Naive B cell (primary cell): ENCODE measurements around the gene OVCH2. TPM values are rescaled to one million over a fixed set of nuclear protein-coding genes. Genes with fewer than 3 reads are reported as not detected.
"Not testable (repeated sequence)": the region's sequence is repeated elsewhere in the genome, so short reads cannot be mapped to it uniquely, and the experiment has no call there.

Experiments used
- ATAC-seq, 2 donors: fragments of 150-1000 bp; cut with Tn5 transposase; 2 replicates each; pipeline ENCODE4 v1.10.0; 2021; ENCODE audit warnings: low read depth in 2 of 2, mild to moderate bottlenecking in 2 of 2, moderate library complexity in 2 of 2
- DNase-seq: peaks from one replicate; pipeline ENCODE4 v3.0.0; 2022
- H3K27ac Mint-ChIP-seq, 6 donors: one replicate each; pipeline ENCODE4 v1.8.0; 2020 to 2022; ENCODE audit warnings: mild to moderate bottlenecking in 6 of 6, mixed read lengths in 6 of 6, moderate library complexity in 5 of 6, inconsistent platforms in 2 of 6
- H3K27me3 Mint-ChIP-seq, 3 donors: one replicate each; pipeline ENCODE4 v1.8.0; 2021 to 2022; ENCODE audit warnings: mixed read lengths in 3 of 3, mild to moderate bottlenecking in 1 of 3
- H3K36me3 Mint-ChIP-seq, 2 donors: one replicate each; pipeline ENCODE4 v1.8.0; 2020 to 2022; ENCODE audit warnings: mixed read lengths in 2 of 2, inconsistent platforms in 1 of 2, mild to moderate bottlenecking in 1 of 2
- H3K4me1 Mint-ChIP-seq, 3 donors: one replicate each; pipeline ENCODE4 v1.8.0; 2020 to 2022; ENCODE audit warnings: mixed read lengths in 3 of 3, inconsistent platforms in 1 of 3, mild to moderate bottlenecking in 1 of 3, moderate library complexity in 1 of 3
- H3K4me3 Mint-ChIP-seq, 8 donors: one replicate each; pipeline ENCODE4 v1.8.0; 2020 to 2022; ENCODE audit warnings: mild to moderate bottlenecking in 8 of 8, mixed read lengths in 8 of 8, moderate library complexity in 8 of 8, inconsistent platforms in 2 of 8
- H3K9me3 Mint-ChIP-seq, 7 donors: one replicate each; pipeline ENCODE4 v1.8.0; 2020 to 2022; ENCODE audit warnings: mixed read lengths in 7 of 7, mild to moderate bottlenecking in 5 of 7, inconsistent platforms in 2 of 7, moderate library complexity in 1 of 7
- polyA plus RNA-seq, 6 donors: library from polyadenylated mRNA; unstranded; fragments of 300-500 nt; fragmentation: Illumina TruSeq; gene quantifications; one replicate each; pipeline ENCODE4 v1.2.3, GENCODE V29; 2021; ENCODE audit warnings: low read depth in 6 of 6

The OVCH2 gene
- polyA plus RNA-seq, 6 donors from 2014 or later, result not detected

- Mint-ChIP-seq H3K9me3 (no peaks in the 10 kb centered on the region), H3K4me3 (no peak overlapping the region)
Measured at GRCh38 chr11:7667460-7667859, 38.8 kb downstream of the OVCH2 start.

GRCh38 chr11:7666292-7666866 is 39.9 kb downstream of the OVCH2 start:
- Mint-ChIP-seq H3K4me1 (peaks cover 4 to 6% (median 6%) of the 10 kb centered on the region in 3 donors), H3K27me3 (peaks cover 7 to 11% (median 10%) of the 10 kb centered on the region in 3 donors), H3K36me3 (no peaks in the 10 kb centered on the region), H3K9me3 (no peaks in the 10 kb centered on the region), H3K4me3 (no peak overlapping the region), H3K27ac (peak overlapping the region in 1 of 6 donors; percentile 15)
- ATAC-seq (no peak), DNase-seq (no peak)

More at GRCh38 chr11:7667460-7667859, 38.8 kb downstream of the OVCH2 start:
- ATAC-seq (no peak), DNase-seq (no peak)
- Mint-ChIP-seq H3K36me3 (no peaks in the 10 kb centered on the region), H3K27ac (no peak overlapping the region), H3K4me1 (peaks cover 6 to 7% (median 6%) of the 10 kb centered on the region in 3 donors), H3K27me3 (peaks cover 15 to 21% (median 21%) of the 10 kb centered on the region in 3 donors)

GRCh38 chr11:7665473-7666291 is 40.6 kb downstream of the OVCH2 start:
- Mint-ChIP-seq H3K27ac (peak overlapping the region in 3 of 6 donors; percentile 15 to 72 (median 66)), H3K4me1 (peaks cover 4 to 6% (median 6%) of the 10 kb centered on the region in 3 donors), H3K4me3 (peak overlapping the region in 1 of 8 donors; percentile 47), H3K9me3 (no peaks in the 10 kb centered on the region), H3K36me3 (no peaks in the 10 kb centered on the region), H3K27me3 (peaks cover 4 to 7% (median 4%) of the 10 kb centered on the region in 3 donors)
- DNase-seq (peak; percentile 63), ATAC-seq (peak; percentile 97 to 99)

- Mint-ChIP-seq H3K4me1 (peaks cover 4 to 6% (median 6%) of the 10 kb centered on the region in 3 donors), H3K36me3 (no peaks in the 10 kb centered on the region), H3K27me3 (peaks cover 0 to 4% (median 0%) of the 10 kb centered on the region in 3 donors), H3K9me3 (no peaks in the 10 kb centered on the region), H3K27ac (peak overlapping the region in 1 of 6 donors; percentile 59), H3K4me3 (no peak overlapping the region)
- DNase-seq, result no peak
- no peak for ATAC-seq
Measured at GRCh38 chr11:7664867-7665266, 41.4 kb downstream of the OVCH2 start.

- H3K27ac Mint-ChIP-seq, result peak overlapping the region in 1 of 6 donors; percentile 56
- H3K4me3 Mint-ChIP-seq, H3K27me3 Mint-ChIP-seq, H3K9me3 Mint-ChIP-seq, H3K36me3 Mint-ChIP-seq, H3K4me1 Mint-ChIP-seq, ATAC-seq, DNase-seq: not testable (repeated sequence)
Measured at GRCh38 chr11:7663531-7663930, 42.7 kb downstream of the OVCH2 start.

GRCh38 chr11:7657306-7658025 is 48.8 kb downstream of the OVCH2 start:
- DNase-seq (peak; percentile 16), ATAC-seq (peak in 1 of 2 donors; percentile 58)
- Mint-ChIP-seq H3K9me3 (peaks cover 0 to 6% (median 0%) of the 10 kb centered on the region in 7 donors), H3K4me1 (peaks cover 0 to 6% (median 0%) of the 10 kb centered on the region in 3 donors), H3K27ac (peak overlapping the region in 3 of 6 donors; percentile 53 to 85 (median 82)), H3K36me3 (peaks cover 11 to 21% of the 10 kb centered on the region in 2 donors), H3K4me3 (no peak overlapping the region), H3K27me3 (no peaks in the 10 kb centered on the region)

GRCh38 chr11:7656704-7657103 is 49.6 kb downstream of the OVCH2 start:
- no peak for DNase-seq
- no peak for ATAC-seq
- H3K36me3 Mint-ChIP-seq, result peaks cover 19 to 29% of the 10 kb centered on the region in 2 donors
- H3K9me3 Mint-ChIP-seq, result peaks cover 0 to 6% (median 0%) of the 10 kb centered on the region in 7 donors
- H3K4me3 Mint-ChIP-seq, result no peak overlapping the region
- no peaks in the 10 kb centered on the region for H3K27me3 Mint-ChIP-seq
- H3K27ac Mint-ChIP-seq, result peak overlapping the region in 1 of 6 donors; percentile 33
- peaks cover 0 to 6% (median 0%) of the 10 kb centered on the region in 3 donors for H3K4me1 Mint-ChIP-seq

GRCh38 chr11:7655253-7656217 is 50.7 kb downstream of the OVCH2 start:
- ATAC-seq (no peak), DNase-seq (no peak)
- Mint-ChIP-seq H3K27me3 (no peaks in the 10 kb centered on the region), H3K27ac (no peak overlapping the region), H3K9me3 (peaks cover 0 to 6% (median 0%) of the 10 kb centered on the region in 7 donors), H3K36me3 (peaks cover 26 to 34% of the 10 kb centered on the region in 2 donors), H3K4me3 (no peak overlapping the region), H3K4me1 (peaks cover 0 to 6% (median 0%) of the 10 kb centered on the region in 3 donors)

- peaks cover 0 to 6% (median 0%) of the 10 kb centered on the region in 7 donors for H3K9me3 Mint-ChIP-seq
- ATAC-seq, result no peak
- no peak overlapping the region for H3K4me3 Mint-ChIP-seq
- peaks cover 39 to 43% of the 10 kb centered on the region in 2 donors for H3K36me3 Mint-ChIP-seq
- peaks cover 0 to 6% (median 0%) of the 10 kb centered on the region in 3 donors for H3K4me1 Mint-ChIP-seq
- H3K27ac Mint-ChIP-seq, result no peak overlapping the region
- no peak for DNase-seq
- H3K27me3 Mint-ChIP-seq, result no peaks in the 10 kb centered on the region
Measured at GRCh38 chr11:7654195-7654705, 52.0 kb downstream of the OVCH2 start.

- DNase-seq (no peak), ATAC-seq (no peak)
- H3K36me3 Mint-ChIP-seq, result peaks cover 32 to 39% of the 10 kb centered on the region in 2 donors
- no peaks in the 10 kb centered on the region for H3K27me3 Mint-ChIP-seq
- no peaks in the 10 kb centered on the region for H3K4me1 Mint-ChIP-seq
- no peak overlapping the region for H3K4me3 Mint-ChIP-seq
- no peaks in the 10 kb centered on the region for H3K9me3 Mint-ChIP-seq
- peak overlapping the region in 1 of 6 donors; percentile 51 for H3K27ac Mint-ChIP-seq
Measured at GRCh38 chr11:7651700-7652099, 54.6 kb downstream of the OVCH2 start.

- peaks cover 32 to 39% of the 10 kb centered on the region in 2 donors for H3K36me3 Mint-ChIP-seq
- ATAC-seq (no peak), DNase-seq (no peak)
- H3K27me3 Mint-ChIP-seq, result no peaks in the 10 kb centered on the region
- H3K4me3 Mint-ChIP-seq, result no peak overlapping the region
- no peaks in the 10 kb centered on the region for H3K9me3 Mint-ChIP-seq
- peak overlapping the region in 1 of 6 donors; percentile 81 for H3K27ac Mint-ChIP-seq
- no peaks in the 10 kb centered on the region for H3K4me1 Mint-ChIP-seq
Measured at GRCh38 chr11:7651140-7651551, 55.1 kb downstream of the OVCH2 start.

- H3K27me3 Mint-ChIP-seq, result no peaks in the 10 kb centered on the region
- DNase-seq, result no peak
- H3K27ac Mint-ChIP-seq, result peak overlapping the region in 2 of 6 donors; percentile 1 to 15
- no peak overlapping the region for H3K4me3 Mint-ChIP-seq
- no peaks in the 10 kb centered on the region for H3K4me1 Mint-ChIP-seq
- no peak for ATAC-seq
- no peaks in the 10 kb centered on the region for H3K9me3 Mint-ChIP-seq
- H3K36me3 Mint-ChIP-seq, result peaks cover 33 to 44% of the 10 kb centered on the region in 2 donors
Measured at GRCh38 chr11:7648264-7648663, 58.0 kb downstream of the OVCH2 start.
